Spleen (tissue), 11 donors: ENCODE results near the gene TMEM207. TPM values are rescaled to one million over a fixed set of nuclear protein-coding genes. Genes with fewer than 3 reads are reported as not detected.
"Not testable (repeated sequence)": the region's sequence is repeated elsewhere in the genome, so short reads cannot be mapped to it uniquely, and the experiment has no call there.

ENCODE experiments used
- DNase-seq: peaks from one replicate; pipeline ENCODE4 v3.0.0-alpha.2; 2020
- H3K27ac ChIP-seq, 8 donors: fragments of 200-600 bp; sonication (generic) in 7 of 8; 1 replicate in 4 of 8; 2 replicates in 4 of 8; pipeline versions ENCODE4 v1.5.0 to v1.8.0; 2016 to 2021; ENCODE audit warnings: inconsistent platforms in 4 of 8, mild to moderate bottlenecking in 4 of 8, moderate library complexity in 1 of 8
- H3K27me3 ChIP-seq, 7 donors: fragments of 200-600 bp; sonication (generic) in 6 of 7; replicated peaks in 1 of 7; 1 replicate in 4 of 7; 2 replicates in 3 of 7; pipeline versions ENCODE4 v1.5.0 to v1.8.0; 2016 to 2021; ENCODE audit warnings: inconsistent platforms in 3 of 7, mild to moderate bottlenecking in 1 of 7
- H3K36me3 ChIP-seq, 6 donors: fragments of 200-600 bp; sonication (generic) in 5 of 6; 1 replicate in 4 of 6; 2 replicates in 2 of 6; pipeline versions ENCODE4 v1.5.0 to v1.8.0; 2016 to 2021; ENCODE audit warnings: inconsistent platforms in 2 of 6
- H3K4me1 ChIP-seq, 6 donors: fragments of 200-600 bp; sonication (generic) in 5 of 6; 1 replicate in 3 of 6; 2 replicates in 3 of 6; pipeline versions ENCODE4 v1.5.0 to v1.8.0; 2016 to 2021; ENCODE audit warnings: inconsistent platforms in 3 of 6
- H3K4me3 ChIP-seq, 8 donors: fragments of 200-600 bp; sonication (generic) in 7 of 8; 1 replicate in 4 of 8; 2 replicates in 4 of 8; pipeline versions ENCODE4 v1.5.0 to v1.8.0; 2016 to 2021; ENCODE audit warnings: inconsistent platforms in 4 of 8, mild to moderate bottlenecking in 4 of 8, moderate library complexity in 2 of 8
- H3K9me3 ChIP-seq, 8 donors: fragments of 200-600 bp; sonication (generic) in 7 of 8; 1 replicate in 4 of 8; 2 replicates in 4 of 8; pipeline versions ENCODE4 v1.5.0 to v1.8.0; 2016 to 2021; ENCODE audit warnings: inconsistent platforms in 4 of 8
- CTCF ChIP-seq, 11 experiments: fragments of 200-600 bp in 7 of 11; fragments of 450-650 bp in 4 of 11; sonication (generic) in 4 of 11; IDR thresholded peaks in 8 of 11; conservative IDR thresholded peaks in 3 of 11; 1 replicate in 7 of 11; 2 replicates in 4 of 11; pipeline versions ENCODE4 v1.4.0 to v1.8.0; 2016 to 2021; ENCODE audit warnings: antibody characterized with exemption in 11 of 11, inconsistent platforms in 4 of 11, mild to moderate bottlenecking in 1 of 11
- POLR2A ChIP-seq, 3 donors: fragments of 450-650 bp; IDR thresholded peaks; one replicate each; pipeline ENCODE4 v1.5.1; 2017; ENCODE audit warnings: antibody characterized with exemption in 3 of 3, mild to moderate bottlenecking in 1 of 3
- POLR2AphosphoS5 ChIP-seq, 3 donors: sonication (generic); formaldehyde crosslinking; IDR thresholded peaks; one replicate each; pipeline ENCODE4 v1.5.1; 2017; ENCODE audit warnings: antibody characterized with exemption in 3 of 3
- WGBS, 5 donors: extraction: QIAGEN DNeasy Blood & Tissue Kit in 3 of 5; methylation state at CpG; one replicate each; pipeline versions ENCODE4 v1.1.5 to v1.1.7; 2013 to 2018; 5-methylcytosine and 5-hydroxymethylcytosine counted together
- intact Hi-C: fragments of 100-400 bp; cut with DNase I; formaldehyde crosslinking; loops from one replicate; pipeline ENCODE4 v1.15.0; 2023; ENCODE audit warnings: low total_unique reads
- polyA plus RNA-seq, 3 donors: library from polyadenylated mRNA; stranded (reverse); fragments of 200-250 nt; gene quantifications; one replicate each; pipeline ENCODE4 v1.2.1, GENCODE V29; 2013
- total RNA-seq, 7 donors: library from RNA; depleted of rRNA in 3 of 7; stranded (reverse); fragments of >200 nt in 3 of 7; fragmentation: NEBNext Ultra II Directional in 4 of 7; extraction: Animal tissue kit (Norgen Biotek cat#: 25700) in 4 of 7; gene quantifications; one replicate each; pipeline versions ENCODE4 v1.1.0 to v1.2.1, GENCODE V29; 2016 to 2021
- donor health status: healthy with polysubstance abuse.
- donor health status: DM: no; HTN: no; CAD: no; lungs with moderate emphysema.
- donor health status: DM: no; HTN: no; CAD: no.
- donor health status: Bipolar disorder and iron deficiency.
- donor health status: healthy.
- donor health status: DM: no; HTN: no; CAD: no.
- donor health status: DM: yes; HTN: yes; CAD: no.

The TMEM207 gene
- total and polyA plus RNA-seq, 10 donors, result not detected

GRCh38 chr3:190486533-190486864, 36.8 kb upstream of the TMEM207 start:
- Histone ChIP-seq H3K4me3 (no peak overlapping the region), H3K9me3 (no peaks in the 10 kb centered on the region), H3K4me1 (no peaks in the 10 kb centered on the region), H3K36me3 (no peaks in the 10 kb centered on the region), H3K27ac (no peak overlapping the region), H3K27me3 (peaks cover 0 to 20% (median 7%) of the 10 kb centered on the region in 7 donors)
- no peak for DNase-seq
- intact Hi-C loops, result no loop called here
- 3 to 8% (median 4%) methylated on average over 1 of the region's 1 CpG for WGBS, 5 donors
- TF ChIP-seq POLR2AphosphoS5 (IDR thresholded peaks at IDR 0.05) (no peak), POLR2A (IDR thresholded peaks at IDR 0.05) (no peak), CTCF (IDR thresholded peaks at IDR 0.05 in 8 of 11, conservative IDR thresholded peaks at IDR 0.05 in 3 of 11) (no peak)

GRCh38 chr3:190485830-190486532, 36.3 kb upstream of the TMEM207 start:
- Histone ChIP-seq H3K27ac (no peak overlapping the region), H3K9me3 (no peaks in the 10 kb centered on the region), H3K4me3 (no peak overlapping the region), H3K4me1 (no peaks in the 10 kb centered on the region), H3K36me3 (no peaks in the 10 kb centered on the region), H3K27me3 (peaks cover 0 to 20% (median 7%) of the 10 kb centered on the region in 7 donors)
- no peak for TF ChIP-seq POLR2A (IDR thresholded peaks at IDR 0.05)
- TF ChIP-seq POLR2AphosphoS5 (IDR thresholded peaks at IDR 0.05), result no peak
- no peak for TF ChIP-seq CTCF (IDR thresholded peaks at IDR 0.05 in 8 of 11, conservative IDR thresholded peaks at IDR 0.05 in 3 of 11)
- intact Hi-C loops, result no loop called here
- 15 to 17% (median 16%) methylated on average over 6 of the region's 6 CpGs for WGBS, 5 donors
- DNase-seq, result no peak

- 70 to 88% (median 79%) methylated on average over 2 of the region's 2 CpGs for WGBS, 5 donors
- Histone ChIP-seq H3K27me3 (no peaks in the 10 kb centered on the region), H3K4me3 (no peak overlapping the region), H3K9me3 (no peaks in the 10 kb centered on the region), H3K36me3 (no peaks in the 10 kb centered on the region), H3K4me1 (no peaks in the 10 kb centered on the region), H3K27ac (no peak overlapping the region)
- intact Hi-C loops, result no loop called here
- no peak for DNase-seq
- TF ChIP-seq CTCF (IDR thresholded peaks at IDR 0.05 in 8 of 11, conservative IDR thresholded peaks at IDR 0.05 in 3 of 11), result no peak
Observed at GRCh38 chr3:190481779-190482178, 32.1 kb upstream of the TMEM207 start.

- H3K27ac ChIP-seq, intact Hi-C loops, H3K4me1 ChIP-seq, H3K36me3 ChIP-seq, DNase-seq, H3K27me3 ChIP-seq, H3K4me3 ChIP-seq: not testable (repeated sequence)
- H3K9me3 ChIP-seq, result peaks cover 0 to 32% (median 19%) of the 10 kb centered on the region in 8 donors
- WGBS, 5 donors, result 87 to 98% (median 96%) methylated on average over 12 to 25 of the region's 25 CpGs
Observed at GRCh38 chr3:190473261-190473660, 23.6 kb upstream of the TMEM207 start.

GRCh38 chr3:190467922-190468321, 18.2 kb upstream of the TMEM207 start:
- no peak overlapping the region for H3K27ac ChIP-seq
- H3K9me3 ChIP-seq, result peaks cover 0 to 25% (median 19%) of the 10 kb centered on the region in 8 donors
- intact Hi-C loops, result no loop called here
- no peaks in the 10 kb centered on the region for H3K4me1 ChIP-seq
- DNase-seq, result no peak
- no peak overlapping the region for H3K4me3 ChIP-seq
- TF ChIP-seq CTCF (IDR thresholded peaks at IDR 0.05 in 8 of 11, conservative IDR thresholded peaks at IDR 0.05 in 3 of 11), result no peak
- no peak for TF ChIP-seq POLR2AphosphoS5 (IDR thresholded peaks at IDR 0.05)
- TF ChIP-seq POLR2A (IDR thresholded peaks at IDR 0.05), result no peak
- H3K27me3 ChIP-seq, result peaks cover 0 to 7% (median 0%) of the 10 kb centered on the region in 7 donors
- H3K36me3 ChIP-seq, result no peaks in the 10 kb centered on the region
